ENCODE measurements around the gene CYFIP1. TPM values are rescaled to one million over a fixed set of nuclear protein-coding genes. Genes with fewer than 3 reads are reported as not detected.

CYFIP1 gene
- total and polyA plus RNA-seq, 2 donors (not counting 1 experiment from before 2014, with no cell fraction given) = 59.4 to 102 TPM

GRCh38 chr15:22936577-22937472, 43.3 kb downstream of the CYFIP1 start:
- H3K4me2 ChIP-seq (ENCODE audit: extremely low read depth, insufficient read depth, low read length) = no peak overlapping the region
- no peak overlapping the region for H3K4me3 ChIP-seq (replicated peaks in 1 of 4; ENCODE audit: control extremely low read depth in 1 of 4, insufficient read depth in 1 of 4, low read depth in 3 of 4, low read length in 4 of 4)
- H3K79me2 ChIP-seq (ENCODE audit: control insufficient read depth, insufficient read depth, low read length) = no peaks in the 10 kb centered on the region
- no peaks in the 10 kb centered on the region for H3K27me3 ChIP-seq (ENCODE audit: control insufficient read depth, insufficient read depth, low read length)
- peaks cover 13% of the 10 kb centered on the region for H3K36me3 ChIP-seq (ENCODE audit: control insufficient read depth, insufficient read depth, low read length)
- no peaks in the 10 kb centered on the region for H4K20me1 ChIP-seq (ENCODE audit: control insufficient read depth, extremely low read depth, insufficient read depth, low read length)
- TF ChIP-seq EZH2 (IDR thresholded peaks at IDR 0.05; ENCODE audit: low read length, missing control alignments) (no peak), CTCF (conservative IDR thresholded peaks at IDR 0.05 in 1 of 2, IDR thresholded peaks at IDR 0.05 in 1 of 2; ENCODE audit: low read depth in 1 of 2, low read length in 2 of 2) (no peak)
- no peak overlapping the region for H3K27ac ChIP-seq (ENCODE audit: insufficient read depth, low read length)
- no peaks in the 10 kb centered on the region for H3K4me1 ChIP-seq (ENCODE audit: control insufficient read depth, extremely low read depth, insufficient read depth, low read length)
- DNase-seq (ENCODE audit: low read depth in 2 of 2) = no peak
- no peak overlapping the region for H3K9ac ChIP-seq (ENCODE audit: insufficient read depth, low read length)
- H2AFZ ChIP-seq (ENCODE audit: low read length) = no peak overlapping the region
- H3K9me3 ChIP-seq (ENCODE audit: control insufficient read depth, insufficient read depth, low read depth, low read length) = no peaks in the 10 kb centered on the region

GRCh38 chr15:22933641-22934061, 46.5 kb downstream of the CYFIP1 start:
- peaks cover 15% of the 10 kb centered on the region for H3K36me3 ChIP-seq (ENCODE audit: control insufficient read depth, insufficient read depth, low read length)
- no peaks in the 10 kb centered on the region for H3K9me3 ChIP-seq (ENCODE audit: control insufficient read depth, insufficient read depth, low read depth, low read length)

More at GRCh38 chr15:22933641-22934061, 46.5 kb downstream of the CYFIP1 start:
- TF ChIP-seq CTCF (conservative IDR thresholded peaks at IDR 0.05 in 1 of 2, IDR thresholded peaks at IDR 0.05 in 1 of 2; ENCODE audit: low read depth in 1 of 2, low read length in 2 of 2) = no peak
- no peak for TF ChIP-seq EZH2 (IDR thresholded peaks at IDR 0.05; ENCODE audit: low read length, missing control alignments)
- Histone ChIP-seq H3K9ac (ENCODE audit: insufficient read depth, low read length) (no peak overlapping the region), H4K20me1 (ENCODE audit: control insufficient read depth, extremely low read depth, insufficient read depth, low read length) (no peaks in the 10 kb centered on the region), H3K4me1 (ENCODE audit: control insufficient read depth, extremely low read depth, insufficient read depth, low read length) (no peaks in the 10 kb centered on the region), H2AFZ (ENCODE audit: low read length) (no peak overlapping the region), H3K27me3 (ENCODE audit: control insufficient read depth, insufficient read depth, low read length) (no peaks in the 10 kb centered on the region), H3K79me2 (ENCODE audit: control insufficient read depth, insufficient read depth, low read length) (no peaks in the 10 kb centered on the region), H3K27ac (ENCODE audit: insufficient read depth, low read length) (no peak overlapping the region), H3K4me3 (replicated peaks in 1 of 4; ENCODE audit: control extremely low read depth in 1 of 4, insufficient read depth in 1 of 4, low read depth in 3 of 4, low read length in 4 of 4) (no peak overlapping the region), H3K4me2 (ENCODE audit: extremely low read depth, insufficient read depth, low read length) (no peak overlapping the region)
- peak in 1 of 2 donors; percentile 52 for DNase-seq (ENCODE audit: low read depth in 2 of 2)
